Fibroblast of skin of scalp (primary cell): ENCODE measurements around the gene SCAPER.
"Not testable (repeated sequence)": the region's sequence is repeated elsewhere in the genome, so short reads cannot be mapped to it uniquely, and the experiment has no call there.

ENCODE experiments used
- DNase-seq: peaks from one replicate; pipeline ENCODE4 v3.0.0-alpha.2; 2013

The SCAPER gene

GRCh38 chr15:76483018-76483417 lies 422.1 kb downstream of the SCAPER start:
- DNase-seq, result no peak

GRCh38 chr15:76480267-76480666 lies 424.9 kb downstream of the SCAPER start:
- DNase-seq, result no peak

- DNase-seq, result peak; percentile 38
Observed at GRCh38 chr15:76470691-76471090, 434.4 kb downstream of the SCAPER start.

GRCh38 chr15:76468722-76469121 lies 436.4 kb downstream of the SCAPER start:
- no peak for DNase-seq

- no peak for DNase-seq
Observed at GRCh38 chr15:76467136-76467535, 438.0 kb downstream of the SCAPER start.

- DNase-seq, result no peak
Observed at GRCh38 chr15:76465728-76466127, 439.4 kb downstream of the SCAPER start.

- no peak for DNase-seq
Observed at GRCh38 chr15:76464247-76464646, 440.9 kb downstream of the SCAPER start.

GRCh38 chr15:76460871-76461270 lies 444.3 kb downstream of the SCAPER start:
- peak; percentile 41 for DNase-seq

- no peak for DNase-seq
Observed at GRCh38 chr15:76460347-76460746, 444.8 kb downstream of the SCAPER start.

GRCh38 chr15:76451540-76451939 lies 453.6 kb downstream of the SCAPER start:
- DNase-seq, result no peak

GRCh38 chr15:76449455-76449854 lies 455.7 kb downstream of the SCAPER start:
- DNase-seq, result no peak

GRCh38 chr15:76448755-76449154 lies 456.4 kb downstream of the SCAPER start:
- DNase-seq, result no peak

GRCh38 chr15:76447728-76448441 lies 457.3 kb downstream of the SCAPER start:
- no peak for DNase-seq

- no peak for DNase-seq
Observed at GRCh38 chr15:76440441-76440840, 464.7 kb downstream of the SCAPER start.

- DNase-seq, result no peak
Observed at GRCh38 chr15:76439542-76439941, 465.6 kb downstream of the SCAPER start.

GRCh38 chr15:76433798-76434400 lies 471.2 kb downstream of the SCAPER start:
- peak; percentile 39 for DNase-seq

- not testable (repeated sequence) for DNase-seq
Observed at GRCh38 chr15:76433036-76433435, 472.1 kb downstream of the SCAPER start.

GRCh38 chr15:76432604-76433003 lies 472.5 kb downstream of the SCAPER start:
- DNase-seq, result no peak

GRCh38 chr15:76431971-76432370 lies 473.2 kb downstream of the SCAPER start:
- DNase-seq, result peak; percentile 40

- DNase-seq, result peak; percentile 33
Observed at GRCh38 chr15:76430711-76431110, 474.4 kb downstream of the SCAPER start.

- DNase-seq, result no peak
Observed at GRCh38 chr15:76429661-76430060, 475.5 kb downstream of the SCAPER start.

GRCh38 chr15:76426941-76427340 lies 478.2 kb downstream of the SCAPER start:
- no peak for DNase-seq

GRCh38 chr15:76418352-76419140 lies 486.6 kb downstream of the SCAPER start:
- no peak for DNase-seq

- DNase-seq, result no peak
Observed at GRCh38 chr15:76401285-76401684, 503.9 kb downstream of the SCAPER start.
